ENCODE data around the gene NENF.
"Not testable (repeated sequence)": the region's sequence is repeated elsewhere in the genome, so short reads cannot be mapped to it uniquely, and the experiment has no call there.

NENF gene

DNA sequence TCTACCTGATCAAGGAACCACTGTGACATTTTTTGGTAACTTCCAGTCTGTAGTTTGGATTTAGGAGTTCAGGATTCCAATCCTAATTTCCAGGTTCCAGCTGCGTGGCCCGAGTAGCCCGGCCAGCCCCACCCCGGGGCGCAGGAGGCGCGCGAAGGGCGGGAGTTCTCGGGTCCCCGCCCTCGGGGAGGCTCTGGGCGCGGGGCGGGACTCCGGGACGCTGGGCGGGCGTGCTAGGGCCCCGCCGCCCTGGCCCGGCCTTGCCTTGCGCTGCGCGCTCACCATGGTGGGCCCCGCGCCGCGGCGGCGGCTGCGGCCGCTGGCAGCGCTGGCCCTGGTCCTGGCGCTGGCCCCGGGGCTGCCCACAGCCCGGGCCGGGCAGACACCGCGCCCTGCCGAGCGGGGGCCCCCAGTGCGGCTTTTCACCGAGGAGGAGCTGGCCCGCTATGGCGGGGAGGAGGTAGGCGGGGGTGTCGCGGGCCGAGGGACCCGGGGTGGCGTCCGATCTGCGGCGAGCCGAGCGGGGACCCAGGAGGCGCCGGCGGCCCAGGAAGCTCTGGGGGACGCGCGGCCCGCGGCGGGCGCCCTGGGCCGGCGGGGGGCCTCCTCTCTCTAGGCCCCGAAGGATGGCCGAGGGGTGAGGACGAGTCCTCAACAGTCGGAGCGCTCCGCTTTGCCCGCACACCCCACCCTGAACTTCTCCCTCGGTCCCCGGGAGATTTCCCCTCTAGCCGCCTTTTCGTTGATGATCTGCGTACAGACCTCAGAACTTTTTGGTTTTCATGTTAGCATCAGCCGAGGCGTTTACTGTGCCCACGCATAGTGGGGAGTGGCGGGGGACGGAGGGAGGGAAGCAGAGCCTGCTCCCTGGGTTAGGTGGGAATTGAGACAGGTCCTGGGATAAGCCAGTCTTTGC lies at the start of gene NENF:
Gene NENF, plus strand, starts transcription at position 260 of the 916 bp plus-strand sequence. Its CDS starts 24 bp downstream, at position 284.
- peak; percentile 37 for DNase-seq

DNA sequence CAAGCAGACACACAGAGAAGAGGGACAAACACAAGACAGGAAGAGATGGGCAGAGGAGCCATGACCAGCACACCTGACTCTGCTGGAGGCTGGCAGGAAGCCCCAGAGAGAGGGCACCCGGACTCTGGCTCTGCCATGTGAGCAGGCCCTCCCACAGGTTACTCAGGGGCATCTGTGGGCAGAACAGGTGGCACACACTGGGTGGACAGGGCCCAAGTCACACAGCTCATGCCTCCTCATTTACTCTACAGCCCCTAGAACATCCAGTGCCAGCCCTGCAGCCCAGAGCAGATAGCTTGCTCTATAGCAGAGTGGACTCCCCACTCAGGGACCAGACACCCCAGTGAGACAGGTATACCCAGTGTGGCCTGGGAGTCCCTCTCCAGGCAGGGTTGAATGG lies 46.7 kb upstream of the NENF start:
- no peak for DNase-seq

DNA sequence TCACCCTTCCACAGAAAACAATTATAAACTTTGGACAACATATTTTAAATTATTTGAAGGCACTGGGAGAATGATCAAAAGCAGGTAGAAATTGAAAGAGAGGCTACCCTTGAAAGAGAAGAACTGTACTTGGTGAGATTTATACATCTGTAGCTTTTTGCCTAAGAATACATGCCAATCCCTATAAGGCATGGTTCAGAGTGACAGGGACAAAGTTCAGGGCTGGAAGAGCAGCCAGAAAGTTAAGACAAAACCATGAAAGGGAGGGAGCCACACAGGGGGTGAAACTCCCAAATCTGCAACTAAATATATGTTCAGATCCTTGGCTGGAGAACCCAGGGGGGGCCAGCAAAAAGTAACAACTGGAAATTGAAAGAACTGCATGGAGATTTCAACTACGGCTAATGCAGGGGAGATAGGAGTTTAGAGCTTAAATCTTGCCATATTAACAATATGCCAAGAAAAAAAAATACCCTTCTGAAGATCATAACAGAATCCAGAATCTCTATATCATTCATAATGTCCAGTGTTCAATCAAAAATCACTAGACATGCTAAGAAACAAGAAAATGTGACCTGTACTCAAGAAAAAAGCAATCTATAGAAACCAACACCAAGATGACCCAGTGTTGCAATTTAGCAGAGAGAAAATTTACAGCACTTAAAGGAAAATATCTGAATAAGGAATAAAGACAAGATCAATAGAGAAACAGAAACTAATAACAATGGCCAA lies 43.6 kb upstream of the NENF start:
- no peak for DNase-seq

DNA sequence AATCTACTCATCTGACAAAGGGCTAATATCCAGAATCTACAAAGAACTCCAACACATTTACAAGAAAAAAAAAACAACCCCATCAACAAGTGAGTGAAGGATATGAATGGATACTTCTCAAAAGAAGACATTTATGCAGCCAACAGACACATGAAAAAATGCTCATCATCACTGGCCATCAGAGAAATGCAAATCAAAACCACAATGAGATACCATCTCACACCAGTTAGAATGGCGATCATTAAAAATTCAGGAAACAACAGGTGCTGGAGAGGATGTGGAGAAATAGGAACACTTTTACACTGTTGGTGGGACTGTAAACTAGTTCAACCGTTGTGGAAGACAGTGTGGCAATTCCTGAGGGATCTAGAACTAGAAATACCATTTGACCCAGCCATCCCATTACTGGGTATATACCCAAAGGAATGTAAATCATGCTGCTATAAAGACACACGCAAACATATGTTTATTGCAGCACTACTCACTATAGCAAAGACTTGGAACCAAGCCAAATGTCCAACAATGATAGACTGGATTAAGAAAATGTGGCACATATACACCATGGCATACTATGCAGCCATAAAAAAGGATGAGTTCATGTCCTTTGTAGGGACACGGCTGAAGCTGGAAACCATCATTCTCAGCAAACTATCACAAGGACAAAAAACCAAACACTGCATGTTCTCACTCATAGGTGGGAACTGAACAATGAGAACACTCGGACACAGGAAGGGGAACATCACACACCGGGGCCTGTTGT lies 36.9 kb upstream of the NENF start:
- DNase-seq: not testable (repeated sequence)

DNA sequence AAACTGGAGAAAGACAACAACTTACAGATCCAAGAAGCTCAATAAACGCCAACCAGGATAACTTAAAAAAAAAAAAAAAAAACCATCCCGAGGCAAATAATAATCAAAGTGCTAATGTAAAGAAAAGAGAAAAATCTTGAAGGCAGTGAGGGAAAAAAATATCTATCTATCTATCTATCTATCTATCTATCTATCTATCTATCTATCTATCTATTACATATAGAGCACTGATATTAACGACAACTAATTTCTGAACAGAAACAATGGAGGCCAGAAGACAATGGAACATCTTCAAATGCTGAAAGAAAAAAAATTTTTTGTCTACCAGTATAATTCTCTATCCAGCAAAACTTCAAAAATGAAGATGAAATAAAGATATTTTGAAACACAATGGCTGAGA lies 36.1 kb upstream of the NENF start:
- no peak for DNase-seq

DNA sequence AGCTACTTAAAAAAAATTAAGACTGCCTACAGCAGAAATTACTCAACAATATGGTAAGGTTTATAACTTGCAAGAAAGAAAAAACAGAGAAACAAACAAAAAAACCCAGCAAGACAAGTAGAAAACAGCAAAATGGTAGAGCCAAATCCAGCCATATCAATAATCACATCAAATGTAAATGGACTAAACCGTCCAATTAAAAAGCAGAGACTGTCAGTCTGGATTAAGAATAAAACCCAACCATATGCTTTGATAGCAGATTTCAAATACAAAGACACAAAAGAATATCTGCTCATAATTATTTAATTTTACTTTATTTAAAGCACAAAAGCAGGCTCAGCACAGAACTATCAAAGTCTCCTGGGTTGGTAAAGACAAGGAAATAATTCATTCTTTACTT lies 35.5 kb upstream of the NENF start:
- no peak for DNase-seq

DNA sequence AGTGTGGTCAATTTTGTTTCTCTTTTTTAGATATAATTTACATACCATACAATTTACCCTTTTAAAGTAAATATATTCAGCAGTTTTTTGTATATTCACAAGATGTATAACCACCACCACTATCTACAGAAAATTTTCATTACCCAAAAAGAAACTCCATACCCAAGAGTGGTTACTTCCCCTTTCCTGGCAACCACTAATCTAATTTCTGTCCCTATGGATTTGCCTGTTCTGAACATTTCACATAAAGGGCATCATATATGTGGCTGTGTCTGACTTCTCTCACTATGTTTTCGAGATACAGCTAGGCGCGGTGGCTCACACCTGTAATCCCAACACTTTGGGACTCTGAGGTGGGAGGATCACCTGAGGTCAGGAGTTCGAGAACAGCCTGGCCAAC lies 31.7 kb upstream of the NENF start:
- DNase-seq: no peak

DNA sequence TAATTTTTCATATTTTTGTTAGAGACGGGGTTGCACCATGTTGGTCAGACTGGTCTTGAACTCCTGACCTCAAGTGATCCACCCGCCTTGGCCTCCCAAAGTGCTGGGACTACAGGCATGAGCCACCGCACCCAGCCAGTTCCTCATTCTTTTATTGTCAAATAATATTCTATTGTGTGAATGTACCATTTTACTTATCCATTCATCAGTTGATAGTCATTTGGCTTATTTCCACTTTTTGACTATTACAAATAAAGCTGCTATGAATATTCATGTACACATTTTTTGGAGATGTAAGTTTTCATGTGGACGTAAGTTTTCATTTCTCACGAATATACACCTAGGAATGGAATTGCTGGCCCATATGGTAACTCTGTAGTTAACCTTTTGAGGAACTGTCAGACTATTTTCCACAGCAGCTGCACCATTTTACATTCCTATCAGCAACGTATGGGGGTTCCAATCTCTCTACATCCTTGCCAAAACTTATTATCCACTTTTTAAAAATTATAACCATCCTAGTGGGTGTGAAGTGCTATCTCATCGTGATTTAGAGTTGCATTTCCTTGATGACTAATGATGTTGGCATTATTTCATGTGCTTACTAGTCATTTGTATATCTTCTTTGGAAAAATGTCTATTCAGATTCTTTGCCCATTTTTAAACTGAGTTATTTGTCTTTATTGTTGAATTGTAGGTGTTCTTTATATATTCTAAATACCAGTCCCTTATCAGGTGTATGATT lies 30.7 kb upstream of the NENF start:
- no peak for DNase-seq

DNA sequence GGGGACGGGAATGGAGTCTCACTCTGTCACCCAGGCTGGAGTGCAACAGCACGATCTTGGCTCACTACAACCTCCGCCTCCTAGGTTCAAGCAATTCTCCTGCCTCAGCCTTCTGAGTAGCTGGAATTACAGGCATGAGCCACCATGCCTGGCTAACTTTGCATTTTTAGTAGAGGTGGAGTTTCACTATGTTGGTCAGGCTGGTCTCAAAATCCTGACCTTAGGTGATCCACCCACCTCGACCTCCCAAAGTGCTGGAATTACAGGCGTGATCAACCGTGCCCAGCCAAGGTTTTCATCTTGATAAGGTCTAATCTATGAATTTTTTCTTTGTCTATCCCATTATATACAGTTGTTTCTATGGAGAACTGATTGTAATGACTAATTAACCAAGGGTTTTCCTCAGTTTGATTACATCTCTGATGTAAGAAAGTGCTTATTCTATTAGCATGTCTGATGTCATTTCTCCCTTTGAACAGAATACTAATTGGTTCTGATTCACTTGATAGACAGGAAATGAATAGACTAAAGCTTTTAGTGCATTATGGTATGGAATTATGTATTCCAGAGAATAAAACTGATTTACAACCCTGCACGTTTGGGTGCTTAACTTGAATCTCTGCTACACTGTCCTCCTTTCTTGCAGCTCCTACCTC lies 29.9 kb upstream of the NENF start:
- DNase-seq: no peak

DNA sequence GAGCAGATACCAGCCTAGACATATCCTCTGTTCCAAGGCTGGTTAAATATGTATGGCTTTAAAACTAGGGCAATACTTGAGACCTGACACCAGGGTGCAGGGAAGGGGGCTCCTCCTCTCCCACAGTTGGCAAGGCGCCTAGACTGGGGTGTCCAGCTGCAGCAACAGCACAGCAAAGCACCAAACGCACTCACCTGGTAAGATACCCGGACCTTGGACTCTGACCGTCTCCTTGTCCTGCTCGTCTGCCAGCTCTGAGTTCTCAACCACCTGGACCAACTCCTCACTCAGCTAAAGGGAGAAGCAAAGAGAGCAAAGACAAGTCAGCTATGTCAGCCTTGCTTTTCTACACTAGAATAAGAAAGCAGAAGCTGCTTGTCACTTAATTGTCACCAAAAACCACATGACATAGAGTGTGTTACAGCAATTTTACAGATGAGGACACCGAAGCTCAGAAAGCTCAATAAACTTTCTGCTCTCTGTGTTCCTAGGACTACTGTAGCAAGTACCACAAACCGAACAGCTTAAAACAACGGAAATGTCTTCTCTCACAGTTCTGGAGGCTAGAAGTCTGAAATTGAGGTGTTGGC lies 22.4 kb upstream of the NENF start:
- DNase-seq: no peak

DNA sequence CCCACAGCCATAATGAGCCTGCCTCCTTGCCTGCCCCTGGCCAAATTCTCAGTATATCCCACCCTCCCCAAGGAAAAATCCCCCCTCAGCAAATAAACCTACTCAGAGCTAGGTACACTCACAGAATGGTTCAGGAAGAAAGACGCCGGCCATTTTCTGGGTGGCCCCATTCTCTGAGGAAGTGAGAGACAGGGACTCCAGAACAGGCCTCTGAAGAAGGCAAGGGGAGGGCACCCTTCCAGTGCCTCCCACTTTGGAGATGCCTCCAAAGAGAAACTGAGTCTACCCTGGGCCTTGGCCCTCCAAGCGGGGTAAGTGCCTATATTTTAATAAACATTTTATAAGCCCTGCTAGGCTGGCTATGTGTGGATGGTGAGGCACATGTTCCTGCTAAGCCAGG lies 20.3 kb upstream of the NENF start:
- no peak for DNase-seq

DNA sequence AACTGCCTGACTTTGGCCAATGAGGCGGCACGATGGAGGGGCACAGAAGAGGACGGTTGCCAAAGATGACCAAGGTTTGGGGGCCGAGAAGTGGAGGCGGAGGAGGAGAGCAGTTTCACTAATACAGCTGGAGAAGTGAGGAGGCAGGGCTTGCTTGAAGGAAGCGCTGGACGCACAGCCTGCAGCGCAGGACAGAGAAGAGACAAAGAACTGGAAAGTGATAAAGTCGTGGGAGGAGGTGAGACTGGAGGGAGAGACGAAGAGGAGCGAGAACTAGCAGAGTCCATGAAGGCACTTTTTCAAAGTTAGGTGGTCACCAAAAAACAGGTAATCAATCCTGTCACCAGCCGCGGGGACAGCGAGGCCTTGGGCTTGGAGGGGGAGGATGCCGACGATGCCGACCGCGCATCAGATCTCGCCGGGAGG lies 18.8 kb upstream of the NENF start:
- no peak for DNase-seq

DNA sequence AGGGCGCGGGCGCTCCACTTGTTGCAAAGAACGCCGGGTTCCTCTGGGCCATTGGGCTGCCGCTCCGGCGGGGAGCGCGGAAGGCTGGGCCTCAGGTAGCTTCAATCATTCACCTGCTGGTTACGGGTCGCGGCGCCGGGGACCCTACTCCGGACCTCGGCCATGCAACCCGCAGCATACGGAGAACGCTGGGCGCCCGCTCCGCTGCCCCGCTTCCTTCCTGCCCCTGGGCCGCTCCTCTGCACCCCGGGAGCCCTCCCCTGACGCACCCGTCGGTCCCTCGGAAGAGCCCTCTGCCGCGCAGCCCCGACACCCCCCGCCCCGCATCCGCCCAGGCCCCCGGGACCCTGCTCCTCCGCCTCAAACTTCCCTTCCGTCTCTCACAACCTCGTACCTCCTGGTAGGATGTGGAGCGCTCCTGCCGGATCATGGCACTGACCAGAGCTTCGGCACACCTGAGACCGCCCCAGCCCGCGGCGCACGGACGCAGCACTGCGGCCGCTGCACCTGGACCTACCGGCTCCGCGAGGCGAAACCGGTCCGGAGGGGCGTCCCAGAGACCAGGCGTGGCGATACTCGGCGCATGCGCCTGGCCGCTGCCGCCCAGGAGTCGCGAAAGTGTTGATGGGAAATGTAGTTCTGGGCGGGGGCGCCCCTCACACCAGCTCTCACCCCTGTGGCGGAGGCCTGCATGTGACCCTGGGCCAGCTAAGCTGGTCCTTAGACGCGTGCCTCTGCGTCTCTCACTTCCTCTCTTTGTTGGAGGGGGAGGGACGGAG lies 18.2 kb upstream of the NENF start, which contains the start of gene PACC1:
Gene PACC1, minus strand, starts transcription at position 559 of the 779 bp plus-strand sequence. Its CDS starts 129 bp downstream, at position 430.
- DNase-seq: peak; percentile 80

DNA sequence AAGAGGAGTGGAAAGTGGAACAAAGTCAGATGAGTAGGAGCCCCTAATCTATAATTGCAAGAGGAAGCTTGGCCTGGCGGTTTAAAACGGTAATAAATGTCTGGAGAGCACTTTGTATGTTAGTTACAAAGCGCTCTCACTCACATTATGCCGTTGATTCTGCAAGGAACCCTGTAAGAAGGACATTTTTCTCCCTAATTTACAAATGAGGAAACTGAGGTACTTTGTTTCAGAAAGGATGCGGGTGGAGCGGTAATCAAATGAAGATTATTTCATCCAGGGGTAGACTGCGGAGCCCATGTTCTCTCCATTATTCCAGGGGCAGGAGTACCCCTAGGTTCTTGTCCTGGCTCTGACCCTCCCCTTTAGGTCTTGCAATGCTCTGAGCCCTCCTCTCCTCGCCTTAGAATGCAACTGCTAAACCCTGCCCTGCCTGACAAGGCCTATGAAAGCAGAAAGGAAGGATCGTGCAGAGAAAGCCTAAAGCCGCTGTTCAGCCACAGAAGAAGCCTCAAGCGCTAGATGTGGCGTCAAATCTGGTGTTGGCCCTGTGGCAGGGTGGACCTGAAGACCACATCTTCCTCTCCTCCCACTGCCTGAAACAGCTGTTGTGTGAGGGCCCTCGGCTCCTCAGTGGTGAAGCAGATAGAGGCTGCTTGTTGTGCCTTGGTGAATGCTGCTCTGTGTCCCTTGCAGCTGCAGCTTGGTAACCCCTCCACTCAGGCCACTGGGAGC lies 17.4 kb upstream of the NENF start:
- no peak for DNase-seq

DNA sequence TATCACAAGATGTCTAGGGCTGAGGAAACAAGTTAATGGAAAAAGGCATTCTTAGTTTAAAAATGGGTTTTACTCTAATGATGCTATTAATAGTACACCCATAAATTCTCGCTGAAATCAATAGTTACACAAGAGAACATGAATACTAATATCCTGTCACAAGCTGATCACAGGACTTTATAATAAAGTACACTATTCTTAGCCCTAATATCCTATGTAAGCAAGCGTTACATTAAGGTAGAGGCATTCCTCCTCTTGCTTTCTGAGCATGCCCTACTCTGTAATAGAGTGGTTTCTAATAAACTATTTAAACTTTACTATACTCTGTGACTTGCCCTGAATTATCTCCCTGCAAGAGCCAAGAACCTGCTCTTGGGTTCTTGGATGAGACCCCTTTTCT lies 11.6 kb upstream of the NENF start:
- no peak for DNase-seq

DNA sequence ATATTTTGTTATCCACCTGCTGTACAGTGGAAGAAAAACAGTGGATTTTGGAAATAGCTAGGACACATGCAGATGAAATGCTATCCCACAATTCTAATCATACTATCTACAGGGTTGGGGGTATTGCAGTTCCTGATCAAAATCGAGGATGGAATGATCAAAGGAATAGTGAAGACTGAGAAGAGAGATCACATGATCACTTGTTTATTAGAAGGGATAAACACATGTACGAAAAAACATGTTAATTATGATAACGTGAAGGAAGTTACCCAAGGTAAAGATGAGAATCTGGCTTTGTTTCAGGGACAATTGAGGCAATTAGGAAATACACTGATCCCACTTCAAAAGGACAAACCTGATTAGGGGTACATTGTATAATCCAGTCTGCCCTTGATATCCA lies 8.8 kb upstream of the NENF start:
- DNase-seq: no peak

DNA sequence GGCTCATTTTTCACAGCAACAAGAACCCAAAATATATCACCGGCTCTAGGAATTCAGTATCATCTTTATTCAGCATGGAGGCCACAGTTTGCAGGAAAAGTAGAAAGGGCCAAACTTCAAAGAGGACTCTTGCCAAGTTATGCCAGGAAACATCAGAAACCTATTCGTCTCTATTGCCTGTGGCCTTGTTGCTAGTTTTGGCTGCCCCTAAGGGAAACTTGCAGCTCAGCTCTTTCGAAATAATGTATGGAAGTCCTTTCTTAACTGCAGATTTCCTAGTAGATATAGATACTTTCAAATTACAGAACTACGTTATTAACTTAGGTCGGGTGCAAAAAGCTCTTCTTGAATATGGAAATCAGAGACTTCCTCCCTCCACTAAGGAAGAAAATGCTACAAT lies 4.2 kb upstream of the NENF start:
- no peak for DNase-seq

DNA sequence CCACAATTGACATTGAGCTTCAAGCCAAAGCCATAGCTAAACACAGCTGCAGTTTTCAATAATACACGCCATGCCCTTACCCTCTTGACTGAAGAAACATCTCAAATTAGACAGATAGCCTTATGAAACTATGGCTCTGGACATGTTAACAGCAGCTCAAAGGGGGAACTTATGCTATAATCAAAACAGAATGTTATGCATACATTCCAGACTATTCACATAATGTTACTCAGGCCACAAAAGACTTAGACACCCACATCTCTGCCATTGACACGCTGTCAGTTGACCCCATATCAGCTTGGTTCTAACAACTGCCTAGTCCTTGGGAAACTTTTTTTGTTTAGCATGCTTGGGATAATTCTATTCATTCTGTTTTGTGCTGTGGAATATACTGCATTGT lies 2.3 kb upstream of the NENF start:
- no peak for DNase-seq

DNA sequence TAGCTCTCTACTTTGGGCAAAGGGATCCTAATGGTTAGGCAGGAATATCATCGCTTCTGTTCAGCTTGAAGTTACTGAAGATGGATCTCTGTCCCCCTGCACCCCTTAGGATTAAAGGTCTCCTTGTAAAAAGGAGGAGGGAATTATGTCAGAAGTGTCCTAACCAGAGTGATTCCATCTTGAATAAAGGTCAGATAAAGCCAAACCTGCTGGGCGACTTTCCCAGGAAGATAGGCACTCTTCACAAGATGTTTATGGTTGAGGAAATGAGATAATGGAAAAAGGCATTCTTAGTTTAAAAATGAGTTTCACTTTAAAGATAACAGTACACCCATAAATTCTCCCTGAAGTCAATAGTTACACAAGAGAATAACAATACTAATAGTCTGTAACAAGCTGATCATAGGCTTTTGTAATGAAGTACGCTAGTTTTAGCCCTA lies 1.7 kb upstream of the NENF start:
- no peak for DNase-seq

DNA sequence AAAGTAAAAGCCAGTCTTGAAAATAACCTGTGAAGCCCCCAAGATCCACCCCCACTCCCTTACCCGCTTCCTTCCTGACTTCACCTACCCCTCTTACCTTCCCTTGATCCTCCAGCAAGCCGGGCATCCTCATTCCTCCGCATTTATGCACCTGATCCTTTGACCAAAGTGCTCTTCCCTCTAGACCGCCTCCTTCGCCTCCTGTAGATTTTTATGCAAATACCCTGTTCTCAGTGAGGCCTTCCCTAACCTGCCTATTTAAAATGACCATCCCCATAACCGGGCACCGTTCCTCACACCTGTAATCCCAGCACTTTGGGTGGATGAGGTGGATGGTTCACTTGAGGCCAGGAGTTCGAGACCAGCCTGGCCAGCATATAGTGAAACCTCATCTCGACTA lies 1.1 kb upstream of the NENF start:
- DNase-seq: no peak

Data from DMS 273 treated with DMSO at 0.1 percent for 48 hours (cell line).